ENCODE measurements around the gene SLC2A9.

The SLC2A9 gene

DNA sequence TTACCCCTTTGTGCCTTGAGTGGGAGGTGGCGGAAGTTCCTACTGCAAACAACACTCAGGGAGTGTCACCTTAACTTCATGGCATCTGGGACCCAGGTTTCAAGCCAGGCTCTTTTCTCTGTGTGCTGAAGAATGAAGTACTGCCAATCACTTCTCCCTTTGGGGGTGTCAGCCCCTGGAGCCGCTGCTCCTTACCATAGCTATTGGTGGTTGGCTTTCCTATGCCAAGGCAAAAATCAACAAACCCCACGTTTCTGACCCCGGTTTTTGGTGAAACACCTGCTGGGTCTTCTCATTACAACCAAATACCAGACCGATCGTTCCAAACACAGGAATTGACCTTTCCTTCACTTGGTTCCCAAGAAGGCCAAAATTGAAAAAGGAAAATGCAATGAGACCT lies 19.7 kb upstream of the SLC2A9 start:
- no peak for DNase-seq

GRCh38 chr4:10040049-10040892 lies 19.0 kb upstream of the SLC2A9 start:
- no peak for DNase-seq

- DNase-seq = no peak
Observed at GRCh38 chr4:10036807-10037342, 15.6 kb upstream of the SLC2A9 start.

DNA sequence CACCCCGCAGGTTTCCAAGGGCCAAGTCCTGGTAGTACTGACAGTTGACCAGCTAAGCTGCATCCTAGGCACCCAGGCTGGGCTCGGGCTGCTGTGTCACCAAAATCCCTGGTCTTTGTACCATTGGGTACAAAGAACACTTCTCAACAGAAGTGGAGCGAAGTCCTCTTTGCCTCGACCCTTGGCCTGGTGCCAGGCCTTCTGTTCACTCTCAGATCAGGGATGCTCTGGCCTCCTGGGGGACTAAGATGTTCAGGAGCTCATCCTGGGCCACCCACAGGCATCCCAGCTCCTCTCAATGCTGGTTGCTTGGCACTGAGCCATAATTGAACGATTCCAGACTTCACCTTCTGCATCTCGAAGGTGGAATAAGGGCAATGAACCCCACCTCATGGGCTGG lies 13.8 kb upstream of the SLC2A9 start:
- no peak for DNase-seq

GRCh38 chr4:10034612-10035104 lies 13.4 kb upstream of the SLC2A9 start:
- DNase-seq = no peak

- DNase-seq = no peak
Observed at GRCh38 chr4:10034136-10034535, 12.8 kb upstream of the SLC2A9 start.

- DNase-seq = no peak
Observed at GRCh38 chr4:10033191-10033881, 12.0 kb upstream of the SLC2A9 start.

DNA sequence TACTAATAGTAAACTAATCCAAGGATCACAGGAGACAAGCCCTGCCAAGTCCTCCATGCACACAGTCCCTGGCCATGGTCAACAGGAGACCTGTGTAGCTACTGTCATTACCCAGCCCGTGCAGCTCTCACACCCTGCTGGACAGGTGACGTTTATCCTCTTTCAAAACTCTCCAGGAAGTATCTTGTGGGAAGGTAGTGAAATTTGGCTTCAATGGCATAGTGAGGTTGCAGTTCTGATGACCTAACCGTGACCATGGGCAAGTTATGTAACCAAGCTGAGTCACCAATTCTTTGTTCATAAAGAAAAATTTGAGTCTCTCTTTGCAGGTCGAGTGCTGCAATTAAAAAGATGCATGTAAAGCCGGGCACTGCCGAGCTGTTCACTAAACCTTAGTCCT lies 11.3 kb upstream of the SLC2A9 start:
- DNase-seq = peak; percentile 5

GRCh38 chr4:10031668-10032590 lies 10.6 kb upstream of the SLC2A9 start:
- DNase-seq = no peak

DNA sequence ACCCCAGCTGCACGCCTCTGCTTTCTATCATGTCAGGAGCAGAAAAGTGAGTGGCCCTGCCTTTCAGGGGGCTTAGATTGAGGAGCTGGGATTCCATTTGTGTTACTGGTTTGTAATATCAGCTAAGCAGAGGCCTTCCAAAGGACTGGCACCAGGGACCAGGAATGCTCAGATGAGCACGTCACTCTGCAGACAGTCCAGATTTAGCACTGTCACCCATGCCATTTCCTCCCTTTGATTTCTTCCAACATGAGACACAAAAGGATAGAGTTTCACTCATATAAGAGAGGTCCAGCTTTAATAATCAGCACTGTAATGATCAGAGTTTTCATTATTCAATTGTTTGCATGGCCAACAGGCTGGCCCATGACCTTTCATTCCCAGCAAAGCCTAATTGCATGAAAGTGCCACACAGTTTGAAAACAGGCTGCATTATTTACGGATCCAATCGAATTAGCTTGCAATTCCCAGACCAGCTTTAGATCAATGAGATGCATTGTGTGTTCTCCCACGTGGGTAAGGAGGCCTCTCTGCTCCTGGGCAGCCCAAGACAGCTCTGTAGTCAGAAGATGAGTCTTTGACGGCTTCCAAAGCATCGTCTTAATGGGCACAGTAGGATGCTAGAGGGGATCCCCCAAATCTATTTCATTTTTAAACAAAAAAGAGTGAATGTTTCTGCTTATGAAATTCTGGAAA lies 9.8 kb upstream of the SLC2A9 start:
- DNase-seq = no peak

GRCh38 chr4:10029403-10029802 lies 8.1 kb upstream of the SLC2A9 start:
- DNase-seq = no peak

- DNase-seq = no peak
Observed at GRCh38 chr4:10028910-10029309, 7.6 kb upstream of the SLC2A9 start.

DNA sequence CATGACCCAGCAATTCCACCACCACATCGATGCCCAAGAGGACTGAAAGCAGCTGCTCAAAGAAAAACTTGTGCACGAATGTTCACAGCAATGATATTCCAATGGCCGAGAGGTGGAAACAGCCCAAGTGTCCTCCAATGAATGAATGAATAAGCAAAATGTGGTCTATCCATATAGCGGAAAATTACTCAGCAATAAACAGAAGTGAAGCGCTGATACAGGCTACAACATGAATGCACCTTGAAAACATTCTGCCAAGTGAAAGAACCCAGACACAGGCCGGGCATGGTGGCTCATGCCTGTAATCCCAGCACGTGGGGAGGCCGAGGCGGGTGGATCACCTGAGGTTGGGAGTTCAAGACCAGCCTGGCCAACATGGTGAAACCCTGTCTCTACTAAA lies 5.2 kb upstream of the SLC2A9 start:
- no peak for DNase-seq

DNA sequence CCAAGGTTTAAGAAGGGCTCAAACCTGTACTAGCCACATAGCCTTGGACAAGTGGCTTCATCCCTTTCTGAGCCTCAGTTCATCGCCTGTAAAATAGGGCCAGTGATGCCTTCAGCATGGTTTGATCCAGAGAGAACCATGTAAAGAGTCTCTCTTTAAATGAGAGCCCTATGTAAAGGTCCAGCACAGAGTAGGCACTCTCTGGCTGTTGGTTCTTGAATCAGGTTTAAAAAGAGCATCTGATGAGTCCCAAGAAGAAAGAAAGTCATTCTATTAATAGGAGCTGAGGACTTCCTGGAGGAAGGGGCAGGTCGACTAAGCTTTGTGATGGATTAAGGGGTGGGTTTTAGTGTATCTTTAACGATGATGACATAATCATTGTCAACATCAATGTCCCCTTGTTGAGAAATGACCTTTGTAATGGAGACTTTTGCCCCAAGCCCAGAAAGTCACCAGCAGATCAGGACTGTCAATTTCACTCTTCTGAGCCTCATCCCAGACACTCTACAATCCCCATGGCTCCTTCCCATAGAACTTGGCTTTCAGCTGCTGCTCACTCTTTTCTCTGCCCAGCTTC lies 4.0 kb upstream of the SLC2A9 start:
- no peak for DNase-seq

DNA sequence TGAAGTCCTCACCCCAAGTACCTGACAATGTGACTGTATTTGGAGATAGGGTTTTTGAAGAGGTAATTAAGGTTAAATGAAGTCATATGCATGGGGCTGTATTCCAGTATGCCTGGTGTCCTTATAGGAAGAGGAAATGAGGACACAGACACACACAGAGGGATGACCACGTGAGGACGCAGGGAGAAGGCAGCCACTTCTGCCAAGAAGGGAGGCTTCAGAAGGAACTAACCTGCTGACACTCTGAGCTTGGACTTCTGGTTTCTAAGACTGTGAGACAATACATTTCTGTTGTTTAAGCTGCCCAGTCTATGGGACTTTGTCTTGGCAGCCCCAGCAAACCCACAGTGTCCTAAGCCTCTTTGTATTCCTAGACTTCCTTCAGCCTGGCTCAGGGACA lies 3.0 kb upstream of the SLC2A9 start:
- no peak for DNase-seq

GRCh38 chr4:10023806-10024205 lies 2.5 kb upstream of the SLC2A9 start:
- DNase-seq = no peak

- no peak for DNase-seq
Observed at GRCh38 chr4:10023050-10023419, 1.7 kb upstream of the SLC2A9 start.

- DNase-seq = no peak
Observed at GRCh38 chr4:10022346-10023049, 1.2 kb upstream of the SLC2A9 start.

GRCh38 chr4:10021653-10022023 lies 341 bp upstream of the SLC2A9 start:
- no peak for DNase-seq

- DNase-seq = no peak
Observed at GRCh38 chr4:10020106-10020505, 1.2 kb downstream of the SLC2A9 start.

DNA sequence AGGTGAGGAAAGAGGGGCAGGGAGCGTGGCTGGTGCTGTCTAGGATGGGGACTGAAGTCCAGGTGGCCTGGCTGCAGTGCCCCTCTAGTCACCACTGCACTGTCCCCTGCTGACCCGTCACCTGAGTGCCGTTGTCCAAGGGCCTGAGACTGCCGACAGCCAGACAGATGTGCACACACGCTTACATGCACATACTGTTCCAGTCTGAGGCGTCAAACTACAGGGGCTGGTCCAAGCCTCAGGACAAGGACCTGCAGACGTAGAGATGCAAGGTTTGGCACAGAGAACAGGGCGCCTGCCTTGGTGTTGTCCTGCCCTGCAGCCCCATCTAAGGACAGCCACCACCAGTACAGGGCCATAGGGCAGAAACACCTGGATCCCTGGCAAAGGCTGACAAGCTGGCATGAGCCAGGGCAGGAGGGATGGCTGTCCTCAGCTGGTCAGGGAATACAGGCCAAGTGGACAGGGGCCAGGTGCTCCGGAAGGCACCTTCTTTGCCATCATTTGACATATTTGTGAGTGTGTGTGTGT lies 1.7 kb downstream of the SLC2A9 start:
- no peak for DNase-seq
